HG03045 (cell line): Measurements from ENCODE around the gene ARRB2.
"Not testable (repeated sequence)": the region's sequence is repeated elsewhere in the genome, so short reads cannot be mapped to it uniquely, and the experiment has no call there.

ENCODE experiments used
- ATAC-seq: cut with Tn5 transposase; IDR thresholded peaks from one replicate; pipeline ENCODE4 v1.9.1; 2021; ENCODE audit warnings: mild to moderate bottlenecking, moderate library complexity; ENCODE audit not compliant: unreplicated experiment

ARRB2 gene

GRCh38 chr17:4699401-4700056 is 10.9 kb upstream of the ARRB2 start:
- not testable (repeated sequence) for ATAC-seq

- no peak for ATAC-seq
These were observed 9.3 kb upstream of the ARRB2 start for GRCh38 chr17:4701116-4701515.

GRCh38 chr17:4703330-4703691 is 7.1 kb upstream of the ARRB2 start:
- no peak for ATAC-seq

GRCh38 chr17:4704574-4704907 is 5.9 kb upstream of the ARRB2 start:
- not testable (repeated sequence) for ATAC-seq

- no peak for ATAC-seq
These were observed 5.4 kb upstream of the ARRB2 start for GRCh38 chr17:4704991-4705390.

GRCh38 chr17:4706121-4706520 is 4.3 kb upstream of the ARRB2 start:
- ATAC-seq, result no peak

GRCh38 chr17:4708436-4708835 is 2.0 kb upstream of the ARRB2 start:
- no peak for ATAC-seq

- ATAC-seq, result peak; percentile 4
These were observed 532 bp downstream of the ARRB2 start for GRCh38 chr17:4710693-4711634.

GRCh38 chr17:4711661-4712181 is 1.3 kb downstream of the ARRB2 start:
- ATAC-seq, result no peak

- no peak for ATAC-seq
These were observed 2.1 kb downstream of the ARRB2 start for GRCh38 chr17:4712526-4712925.

GRCh38 chr17:4714340-4715062 is 4.1 kb downstream of the ARRB2 start:
- ATAC-seq, result not testable (repeated sequence)

GRCh38 chr17:4715063-4715744 is 4.8 kb downstream of the ARRB2 start:
- ATAC-seq, result no peak

GRCh38 chr17:4716081-4716480 is 5.6 kb downstream of the ARRB2 start:
- ATAC-seq, result no peak

GRCh38 chr17:4717791-4718190 is 7.4 kb downstream of the ARRB2 start:
- ATAC-seq, result no peak

- ATAC-seq, result no peak
These were observed 7.8 kb downstream of the ARRB2 start for GRCh38 chr17:4718276-4718675.

GRCh38 chr17:4719146-4719545 is 8.7 kb downstream of the ARRB2 start:
- no peak for ATAC-seq

GRCh38 chr17:4719684-4720221 is 9.3 kb downstream of the ARRB2 start:
- no peak for ATAC-seq

- no peak for ATAC-seq
These were observed 10.4 kb downstream of the ARRB2 start for GRCh38 chr17:4720787-4721186.

GRCh38 chr17:4721203-4722135 is 11.0 kb downstream of the ARRB2 start:
- no peak for ATAC-seq
